Measurements from ENCODE around the gene PHLPP2.
"Not testable (repeated sequence)": the region's sequence is repeated elsewhere in the genome, so short reads cannot be mapped to it uniquely, and the experiment has no call there.

PHLPP2 gene

DNA sequence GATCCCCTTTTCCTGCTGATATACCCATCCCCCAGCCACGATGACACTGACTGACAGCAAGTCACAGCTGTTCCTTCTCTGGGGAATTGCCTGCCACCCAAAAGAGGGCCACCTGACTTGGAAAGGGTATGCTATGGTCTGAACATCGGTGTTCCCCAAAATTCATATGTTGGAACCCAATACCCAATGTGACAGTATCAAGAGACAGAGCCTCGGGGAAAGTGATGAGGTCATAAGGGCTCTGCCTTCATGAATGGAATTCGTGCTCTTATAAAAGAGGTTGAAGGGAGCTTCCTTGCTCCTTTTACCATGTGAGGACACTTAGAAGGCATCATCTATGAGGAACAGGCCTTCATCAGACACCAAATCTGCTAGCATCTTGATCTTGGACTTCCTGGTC lies 106.1 kb downstream of the PHLPP2 start:
- DNase-seq = no peak

DNA sequence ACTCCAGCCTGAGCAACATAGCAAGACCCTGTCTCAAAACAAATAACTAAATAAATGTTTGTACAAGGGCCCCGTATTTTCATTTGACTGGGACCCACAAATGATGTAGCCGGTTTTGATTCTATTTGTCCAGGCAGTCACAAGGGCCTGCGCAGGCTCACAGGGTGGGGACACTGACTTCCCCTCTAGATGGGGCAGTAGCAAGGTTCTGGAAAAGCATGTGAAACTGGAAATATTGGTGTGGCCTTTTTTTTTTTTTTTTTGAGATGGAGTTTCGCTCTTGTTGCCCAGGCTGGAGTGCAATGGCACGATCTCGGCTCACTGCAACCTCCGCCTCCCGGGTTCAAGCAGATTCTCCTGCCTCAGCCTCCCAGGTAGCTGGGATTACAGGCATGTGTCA lies 109.5 kb downstream of the PHLPP2 start:
- not testable (repeated sequence) for DNase-seq

DNA sequence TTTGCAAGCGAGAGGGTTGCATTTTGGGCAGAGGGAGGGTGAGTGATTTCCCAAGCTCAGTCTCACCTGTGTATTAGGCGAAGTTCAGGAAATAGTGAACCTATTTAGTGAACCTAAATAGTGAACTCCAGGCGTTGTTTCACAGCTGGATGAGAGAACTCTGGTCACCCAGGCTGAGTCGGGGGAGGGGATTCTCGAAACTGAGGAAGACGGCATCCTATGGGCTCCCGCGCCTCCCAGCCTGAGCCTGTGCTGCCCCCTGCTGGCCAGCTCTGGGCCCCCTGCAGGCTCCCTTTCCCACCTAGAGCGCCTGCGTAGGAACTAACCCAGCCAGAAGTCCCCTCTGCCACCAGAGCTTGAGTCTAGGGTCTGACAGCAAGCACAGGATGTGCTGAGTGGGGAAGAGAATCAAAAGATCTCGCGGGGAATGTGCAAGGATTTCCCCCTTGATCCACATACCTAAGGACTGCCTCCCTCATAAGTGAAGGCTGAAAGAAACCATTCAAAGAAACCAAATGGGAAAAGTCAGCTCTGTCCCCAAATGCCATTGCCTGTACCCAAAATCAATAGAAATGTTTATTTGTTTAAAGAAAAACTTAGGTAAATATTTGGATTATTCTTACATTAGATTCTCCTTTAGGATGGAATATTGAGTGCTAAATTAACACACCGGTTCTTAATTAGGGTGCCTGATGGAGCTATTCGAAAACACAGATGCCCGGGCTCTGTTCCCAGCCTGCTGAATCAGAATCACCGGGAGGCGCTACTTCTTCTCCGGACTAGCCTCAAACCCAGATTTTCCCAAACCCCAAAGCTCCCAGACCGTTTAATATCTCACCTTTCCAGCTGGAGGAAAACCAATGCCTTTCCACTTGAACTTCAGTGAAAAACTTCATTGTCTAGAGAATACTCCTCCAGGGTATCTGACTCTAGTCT lies 113.3 kb downstream of the PHLPP2 start:
- peak; percentile 12 for DNase-seq

DNA sequence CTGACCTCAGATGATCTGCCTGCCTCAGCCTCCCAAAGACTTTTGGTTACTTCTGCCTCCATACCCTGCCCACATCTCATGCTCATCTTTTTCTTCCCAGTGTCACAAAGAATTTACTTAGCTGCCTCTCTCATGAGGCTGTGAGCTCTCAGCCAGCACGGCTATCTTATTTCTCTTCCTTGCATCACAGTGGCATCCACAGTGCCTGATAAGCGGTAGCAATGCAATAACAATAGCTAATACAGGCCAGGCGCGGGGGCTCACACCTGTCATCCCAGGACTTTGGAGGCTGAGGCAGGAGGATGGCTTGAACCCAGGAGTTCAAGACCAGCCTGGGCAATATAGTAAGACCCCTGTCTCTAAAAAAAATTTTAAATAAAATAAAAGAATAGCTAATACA lies 114.1 kb downstream of the PHLPP2 start:
- DNase-seq = no peak

- DNase-seq = no peak
Observed at GRCh38 chr16:71609066-71609465, 115.4 kb downstream of the PHLPP2 start.

GRCh38 chr16:71600822-71601221 lies 123.7 kb downstream of the PHLPP2 start:
- no peak for DNase-seq

DNA sequence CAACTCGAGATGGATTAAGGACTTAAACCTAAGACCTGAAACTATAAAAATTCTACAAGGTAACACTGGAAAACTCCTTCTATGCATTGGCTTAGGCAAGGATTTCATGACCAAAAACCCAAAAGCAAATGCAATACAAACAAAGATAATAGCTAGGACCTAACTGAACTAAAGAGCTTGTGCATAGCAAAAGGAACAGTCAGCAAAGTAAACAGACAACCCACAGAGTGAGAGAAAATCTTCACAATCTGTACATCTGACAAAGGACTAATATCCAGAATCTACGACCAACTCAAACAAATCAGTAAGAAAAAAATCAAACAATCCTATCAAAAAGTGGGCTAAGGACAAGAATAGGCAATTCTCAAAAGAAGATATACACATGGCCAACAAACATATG lies 126.1 kb downstream of the PHLPP2 start:
- not testable (repeated sequence) for DNase-seq

DNA sequence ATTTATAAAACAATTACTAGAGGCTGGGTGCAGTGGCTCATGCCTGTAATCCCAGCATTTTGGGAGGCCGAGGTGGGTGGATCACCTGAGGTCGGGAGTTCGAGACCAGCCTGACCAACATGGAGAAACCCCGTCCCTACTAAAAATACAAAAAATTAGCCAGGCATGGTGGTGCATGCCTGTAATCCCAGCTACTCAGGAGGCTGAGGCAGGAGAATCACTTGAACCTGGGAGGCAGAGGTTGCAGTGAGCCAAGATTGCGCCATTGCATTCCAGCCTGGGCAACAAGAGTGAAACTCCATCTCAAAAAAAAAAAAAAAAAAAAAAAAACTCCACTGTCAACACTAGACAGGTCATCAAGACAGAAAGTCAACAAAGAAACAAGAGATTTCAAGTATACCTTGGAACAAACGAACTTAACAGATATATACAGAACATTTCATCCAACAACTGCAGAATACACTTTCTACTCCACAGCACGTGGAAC lies 129.1 kb downstream of the PHLPP2 start:
- DNase-seq = not testable (repeated sequence)

Measured in KG1 (cell line).